GM18868 (cell line): ENCODE data around the gene CSKMT.
"Not testable (repeated sequence)": the region's sequence is repeated elsewhere in the genome, so short reads cannot be mapped to it uniquely, and the experiment has no call there.

Experiments used
- ATAC-seq: cut with Tn5 transposase; IDR thresholded peaks from one replicate; pipeline ENCODE4 v1.9.1; 2021; ENCODE audit warnings: mild to moderate bottlenecking, moderate library complexity; ENCODE audit not compliant: unreplicated experiment

The CSKMT gene

DNA sequence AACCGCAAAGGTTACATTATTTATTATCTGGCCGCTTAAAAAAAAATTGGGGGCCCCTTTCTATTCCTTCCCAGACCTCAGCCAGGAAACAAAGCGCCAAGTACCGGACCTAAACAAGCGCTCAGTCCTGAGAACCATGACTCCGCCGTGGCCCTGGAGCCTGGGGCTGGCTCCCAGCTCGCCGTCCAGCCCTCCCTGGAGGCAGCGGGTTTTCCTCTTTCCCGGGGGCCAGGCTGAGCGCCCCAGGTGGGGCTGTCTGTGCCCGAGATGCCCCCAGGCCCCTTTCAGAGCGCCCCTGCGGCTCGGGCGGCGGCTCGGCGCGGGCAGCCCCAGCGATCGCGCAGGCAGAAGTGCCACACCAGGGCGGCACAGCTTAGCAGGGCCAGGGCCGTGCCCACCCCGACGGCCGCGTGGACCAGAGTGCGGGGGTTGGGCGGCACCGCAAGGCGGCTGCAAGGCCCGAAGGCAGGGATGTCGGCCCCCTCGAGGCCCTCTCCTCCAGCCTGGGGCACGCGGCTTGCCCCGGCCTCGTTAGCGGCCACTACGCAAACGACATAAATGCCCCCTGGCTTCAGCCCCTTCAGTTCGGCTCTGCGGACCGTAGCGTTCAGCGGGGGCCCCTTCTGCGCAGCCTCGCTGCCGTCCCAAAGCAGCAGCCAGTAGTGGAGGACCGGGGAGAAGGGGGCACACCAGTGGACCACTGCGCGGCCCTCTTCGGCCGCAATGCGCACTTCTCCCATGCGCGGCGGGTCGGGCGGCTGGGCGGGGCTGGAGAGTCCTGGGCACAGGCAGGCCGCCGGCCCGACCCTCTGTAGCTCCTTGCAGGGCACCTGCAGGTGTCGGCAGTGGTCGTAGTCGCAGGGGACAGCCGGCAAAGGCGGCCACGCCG, 22.6 kb downstream of the CSKMT start:
- ATAC-seq = no peak

GRCh38 chr11:62688491-62688890, 23.4 kb downstream of the CSKMT start:
- ATAC-seq = no peak

- no peak for ATAC-seq
Measured at GRCh38 chr11:62689421-62690183, 24.5 kb downstream of the CSKMT start, which contains the start of gene LRRN4CL. LRRN4CL (minus strand) TSS chr11:62689530; CDS start chr11:62688508, 1,022 bp downstream.

DNA sequence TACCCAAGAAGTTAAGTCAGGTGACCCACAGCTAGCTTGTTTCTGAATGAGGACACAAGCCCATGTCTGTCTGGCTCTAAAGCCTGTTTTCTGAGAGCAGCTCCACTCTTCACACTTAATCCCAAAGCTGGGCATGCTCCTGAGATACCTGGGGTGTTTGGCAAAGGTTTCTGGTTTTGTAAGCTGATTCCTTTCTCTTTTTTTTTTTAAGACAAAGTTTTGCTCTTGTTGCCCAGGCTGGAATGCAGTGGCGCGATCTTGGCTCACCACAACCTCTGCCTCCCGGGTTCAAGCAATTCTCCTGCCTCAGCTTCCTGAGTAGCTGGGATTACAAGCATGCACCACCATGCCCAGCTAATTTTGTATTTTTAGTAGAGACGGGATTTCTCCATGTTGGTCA, 28.5 kb downstream of the CSKMT start:
- not testable (repeated sequence) for ATAC-seq

- no peak for ATAC-seq
Measured at GRCh38 chr11:62694455-62695167, 29.5 kb downstream of the CSKMT start.

- no peak for ATAC-seq
Measured at GRCh38 chr11:62702246-62702645, 37.1 kb downstream of the CSKMT start.

- not testable (repeated sequence) for ATAC-seq
Measured at GRCh38 chr11:62703921-62704320, 38.8 kb downstream of the CSKMT start.

DNA sequence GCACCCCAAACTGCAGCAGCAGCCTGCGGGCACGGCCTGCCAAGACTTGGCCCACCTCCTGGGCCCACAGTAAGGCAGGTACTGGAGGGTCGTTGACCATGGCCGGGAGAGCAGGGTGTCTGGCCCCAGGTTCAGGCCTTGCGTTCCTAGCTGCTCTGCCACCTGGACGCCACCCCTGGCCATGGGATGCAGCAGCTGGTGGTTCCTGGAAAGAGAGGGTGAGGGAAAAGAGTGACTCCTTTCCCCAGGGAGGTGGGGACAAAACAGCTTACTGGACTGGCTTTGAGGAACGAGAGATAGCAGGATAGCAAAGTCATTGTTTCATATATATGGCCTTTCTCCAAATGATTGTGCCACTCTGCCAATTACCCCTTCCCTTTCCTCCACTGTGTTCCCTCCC, 40.3 kb downstream of the CSKMT start:
- no peak for ATAC-seq

DNA sequence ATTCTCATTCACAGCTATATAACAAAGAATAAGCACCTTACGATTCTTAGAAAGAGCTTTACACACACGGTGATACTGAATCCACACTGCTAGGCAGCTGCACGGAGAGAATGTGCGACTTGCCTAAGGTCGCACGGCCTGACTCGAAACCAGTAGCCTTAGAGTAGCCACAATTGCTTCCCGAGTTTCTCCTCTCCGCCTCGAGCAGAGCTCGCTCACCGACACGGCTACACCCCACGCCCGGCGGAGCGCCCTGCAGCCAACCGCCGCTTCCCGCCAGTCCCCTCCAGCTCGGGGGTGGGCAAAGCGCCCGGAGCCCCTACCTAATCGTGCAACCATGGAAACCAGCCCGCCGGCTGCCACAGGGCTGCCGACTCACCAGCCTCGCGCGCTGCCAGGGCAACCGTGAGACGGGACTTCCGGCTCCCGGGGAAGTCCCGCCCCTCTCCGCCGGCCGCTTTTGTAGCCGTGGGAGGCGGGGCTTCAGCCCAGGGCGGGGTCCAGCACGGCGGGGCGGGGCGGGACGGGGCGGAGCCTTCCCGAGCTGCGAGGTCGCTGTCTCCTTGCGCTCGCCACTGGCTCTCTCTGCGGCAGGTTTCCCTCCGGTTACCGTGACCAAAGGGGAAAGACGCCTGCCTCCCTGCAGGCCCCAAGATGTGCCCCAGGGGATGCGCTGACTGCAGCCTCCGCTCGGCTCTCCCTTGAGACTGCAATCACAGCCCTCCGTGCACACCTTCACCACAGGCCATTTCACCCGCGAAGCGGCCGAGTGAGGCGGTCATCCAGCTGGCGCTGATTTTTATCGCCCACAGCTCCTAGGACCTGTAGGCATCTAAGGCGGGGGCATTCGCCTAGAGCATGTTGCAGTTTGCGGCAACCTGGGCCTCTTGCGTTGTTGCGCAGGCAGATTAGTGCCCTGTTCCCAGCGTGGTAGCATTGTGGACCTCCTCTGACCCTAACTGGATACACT, 41.1 kb downstream of the CSKMT start:
- peak; percentile 68 for ATAC-seq

GRCh38 chr11:62706850-62707247, 41.7 kb downstream of the CSKMT start:
- no peak for ATAC-seq

- ATAC-seq = no peak
Measured at GRCh38 chr11:62707277-62707861, 42.3 kb downstream of the CSKMT start, which contains the start of the genes BSCL2 and GNG3. BSCL2 (minus strand) TSS chr11:62707424; CDS start chr11:62707195, 229 bp downstream. GNG3 (plus strand) TSS chr11:62707676; CDS start chr11:62708296, 620 bp downstream.

DNA sequence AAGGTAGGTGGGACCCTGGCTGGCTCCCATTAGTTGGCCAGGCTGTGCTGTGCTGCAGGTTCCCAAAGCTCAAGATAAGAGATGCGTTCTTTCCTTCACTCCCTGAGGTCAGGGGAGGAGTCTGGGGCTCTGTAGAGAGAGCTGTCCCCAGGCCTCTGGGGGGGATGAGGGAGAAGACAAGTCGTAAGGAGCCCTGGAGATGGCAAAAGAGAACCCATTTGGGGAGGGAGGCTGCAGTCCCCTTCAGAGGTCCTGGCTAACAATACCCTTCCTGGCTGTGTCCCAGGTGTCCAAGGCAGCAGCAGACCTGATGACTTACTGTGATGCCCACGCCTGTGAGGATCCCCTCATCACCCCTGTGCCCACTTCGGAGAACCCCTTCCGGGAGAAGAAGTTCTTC, 43.3 kb downstream of the CSKMT start:
- ATAC-seq = no peak

GRCh38 chr11:62708793-62709192, 43.7 kb downstream of the CSKMT start:
- no peak for ATAC-seq

DNA sequence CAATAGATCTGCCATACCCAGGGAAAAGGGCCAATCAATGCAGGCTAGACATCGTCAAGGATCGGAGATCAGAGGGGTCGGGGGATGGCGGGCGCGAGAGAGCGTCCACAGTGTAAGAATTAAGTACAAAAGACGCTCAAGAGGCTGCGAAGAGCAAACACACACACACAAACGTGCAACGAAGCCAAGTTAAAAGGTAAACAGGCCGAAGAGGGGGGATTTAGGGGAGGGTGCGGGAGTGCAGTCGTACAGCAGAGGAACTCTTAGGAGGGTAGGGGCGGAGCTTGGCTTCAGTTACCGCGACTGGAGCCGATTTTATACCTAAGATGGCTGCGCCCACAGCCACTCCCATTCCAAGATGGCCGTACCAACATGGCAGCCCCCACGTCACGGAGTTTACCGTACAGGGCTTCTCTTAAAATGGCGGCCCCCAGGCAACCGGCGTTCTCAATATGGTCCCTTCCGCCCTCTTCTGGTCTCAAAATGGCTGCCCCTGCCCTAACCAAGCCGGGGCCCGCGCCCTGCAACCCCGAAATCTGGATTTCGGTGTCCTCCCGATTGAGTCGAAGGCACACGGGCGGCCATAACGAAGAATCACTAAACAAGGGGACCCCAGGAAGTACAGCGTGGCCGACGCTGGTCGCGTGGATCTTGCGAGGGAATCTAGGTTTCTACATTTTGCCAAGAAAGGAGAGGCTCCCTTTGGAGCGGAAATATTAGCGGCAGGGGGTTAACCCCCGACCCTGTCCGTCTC, 44.3 kb downstream of the CSKMT start:
- peak; percentile 70 for ATAC-seq

GRCh38 chr11:62710001-62710345, 44.9 kb downstream of the CSKMT start:
- no peak for ATAC-seq

- ATAC-seq = no peak
Measured at GRCh38 chr11:62712276-62712812, 47.2 kb downstream of the CSKMT start.

DNA sequence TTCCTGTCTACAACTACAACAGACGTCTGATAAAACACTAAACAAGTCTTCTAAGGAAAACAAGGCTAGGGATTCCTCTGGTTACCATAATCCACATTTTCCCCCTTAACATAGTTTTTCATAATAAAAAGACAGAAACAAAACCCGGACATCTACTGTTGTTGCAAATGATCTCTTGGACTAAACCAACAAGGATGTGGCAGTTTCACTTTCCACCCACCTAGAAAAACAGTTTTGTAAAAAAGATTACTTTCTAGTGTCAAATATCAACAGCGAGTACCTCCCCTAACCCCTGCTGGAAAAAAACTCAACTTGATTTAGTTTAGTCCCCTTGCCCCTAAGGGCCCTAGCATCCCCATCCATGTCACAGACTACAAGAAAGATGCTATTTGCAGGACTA, 47.7 kb downstream of the CSKMT start:
- no peak for ATAC-seq

DNA sequence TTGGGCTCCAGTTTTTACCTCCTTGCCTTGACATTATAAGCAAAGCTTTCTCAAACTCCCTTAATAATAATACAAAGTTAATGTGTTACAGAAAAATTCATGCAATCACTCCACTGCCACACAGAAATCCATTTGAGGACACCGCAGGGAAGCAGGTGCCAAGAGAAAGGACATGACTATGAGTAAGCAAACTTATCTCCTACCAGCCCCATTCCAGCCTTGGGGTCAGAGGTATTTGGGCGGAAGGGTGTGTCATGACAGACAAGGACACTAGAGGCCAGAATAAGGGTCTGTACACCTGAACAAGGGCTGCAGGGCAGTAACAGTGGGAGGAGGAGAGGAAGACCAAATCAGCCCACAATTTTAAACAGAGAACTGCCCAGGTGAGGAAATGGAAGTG, 48.2 kb downstream of the CSKMT start:
- no peak for ATAC-seq
